GM04503 (cell line): ENCODE results near the gene GALNT15.
A peak's percentile ranks its signal among the peaks of the same experiment; 100 is the strongest.

Experiments used
- DNase-seq: peaks from one replicate; pipeline ENCODE4 v3.0.0-alpha.2; 2012; ENCODE audit warnings: low read depth

Gene GALNT15

GRCh38 chr3:16253601-16254000, 79.1 kb downstream of the GALNT15 start:
- no peak for DNase-seq

- DNase-seq, result no peak
These were observed 80.4 kb downstream of the GALNT15 start for GRCh38 chr3:16254916-16255315.

- no peak for DNase-seq
These were observed 80.8 kb downstream of the GALNT15 start for GRCh38 chr3:16255326-16255725.

GRCh38 chr3:16255726-16256125, 81.2 kb downstream of the GALNT15 start:
- DNase-seq, result no peak

DNA sequence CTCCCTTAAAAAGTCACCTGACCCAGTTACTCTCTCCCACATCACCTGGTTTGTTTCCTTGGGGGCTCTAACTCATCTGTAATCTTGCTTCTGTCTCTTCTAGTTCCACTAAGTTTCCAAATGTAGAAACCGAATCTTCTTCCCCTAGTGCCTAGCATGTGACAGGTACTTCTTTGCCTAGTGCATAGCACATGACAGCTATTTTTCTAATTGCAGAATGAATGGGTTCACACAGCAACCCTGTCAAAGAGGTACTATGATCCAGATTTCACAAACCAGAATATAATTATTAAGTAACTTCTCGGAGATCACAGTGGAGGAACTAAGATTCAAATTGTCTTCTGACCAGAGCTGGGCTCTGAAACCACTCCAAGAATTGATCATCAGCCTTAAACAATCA, 82.8 kb downstream of the GALNT15 start:
- DNase-seq, result no peak

DNA sequence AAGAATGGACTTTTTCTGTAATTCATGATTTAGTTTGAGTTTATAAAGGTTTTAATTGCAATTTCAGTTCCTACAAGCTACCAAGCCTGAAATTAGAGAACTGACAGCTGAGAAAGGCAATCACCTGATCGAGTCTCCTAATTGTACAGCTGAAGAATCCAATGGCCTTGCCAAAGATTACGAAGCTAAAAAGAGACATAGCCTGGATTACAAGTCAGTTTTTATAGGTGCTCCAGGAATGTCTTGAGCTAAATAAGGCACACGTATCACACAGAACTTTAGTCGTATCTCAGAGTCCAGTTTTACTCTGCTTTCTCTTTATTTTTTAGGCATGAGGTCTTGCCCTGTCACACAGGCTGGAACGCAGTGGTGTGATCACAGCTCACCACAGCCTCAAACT, 83.7 kb downstream of the GALNT15 start:
- DNase-seq, result no peak

DNA sequence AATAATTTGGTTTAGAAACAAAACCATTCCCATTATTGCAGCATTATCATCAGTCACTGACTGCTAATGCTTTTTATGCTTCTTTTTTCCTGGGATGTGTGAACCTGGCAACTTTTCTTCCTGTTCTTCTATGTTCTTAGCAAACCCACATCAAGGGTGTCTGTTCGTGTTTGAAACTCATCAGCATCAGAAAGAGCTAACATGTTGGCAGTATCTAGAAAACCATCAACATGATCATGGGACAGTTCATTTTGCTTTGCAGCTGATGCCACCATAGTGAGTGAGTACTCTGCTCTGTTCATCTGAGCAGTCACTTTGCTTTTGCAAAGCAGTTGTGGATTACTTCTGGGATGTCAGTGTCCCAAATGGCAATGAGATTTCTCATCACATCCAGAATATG, 84.4 kb downstream of the GALNT15 start:
- DNase-seq, result no peak

DNA sequence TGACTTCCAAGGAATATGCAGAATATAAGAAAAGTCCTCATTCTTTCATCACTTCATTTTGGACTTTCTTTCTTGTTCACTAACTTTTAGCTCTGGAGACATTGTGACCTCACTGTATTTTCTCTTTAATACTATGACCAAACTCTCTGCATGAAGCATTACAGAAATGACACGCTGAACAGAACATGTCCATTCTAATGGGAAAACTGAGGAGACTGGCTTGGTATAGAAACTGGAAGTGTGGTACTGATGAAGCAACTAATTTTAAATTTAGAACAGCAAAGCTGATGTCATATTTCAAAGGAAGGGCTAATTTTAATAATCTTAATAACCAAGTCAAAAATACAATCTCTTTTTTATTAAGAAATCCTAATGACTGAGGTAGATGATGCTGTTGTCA, 85.6 kb downstream of the GALNT15 start:
- DNase-seq, result no peak

DNA sequence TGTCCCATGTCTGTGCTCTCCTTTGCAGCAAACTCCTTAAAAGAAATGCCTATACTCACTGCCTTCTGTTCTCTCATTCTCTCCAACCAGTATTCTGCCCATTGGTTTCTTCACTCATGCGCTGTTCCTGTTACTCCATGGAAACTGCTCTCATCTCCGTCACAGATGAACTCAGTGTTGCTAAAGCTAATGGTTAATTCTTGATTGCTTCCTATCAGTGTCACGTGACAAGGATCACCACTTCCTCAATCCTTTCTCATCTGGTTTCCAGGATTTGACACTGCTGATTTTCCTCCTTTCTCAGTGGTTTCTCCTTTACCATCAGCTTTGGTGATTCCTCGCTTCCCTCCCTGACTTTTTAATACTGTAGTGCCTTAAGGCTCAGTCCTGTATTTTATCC, 87.7 kb downstream of the GALNT15 start:
- DNase-seq, result no peak

DNA sequence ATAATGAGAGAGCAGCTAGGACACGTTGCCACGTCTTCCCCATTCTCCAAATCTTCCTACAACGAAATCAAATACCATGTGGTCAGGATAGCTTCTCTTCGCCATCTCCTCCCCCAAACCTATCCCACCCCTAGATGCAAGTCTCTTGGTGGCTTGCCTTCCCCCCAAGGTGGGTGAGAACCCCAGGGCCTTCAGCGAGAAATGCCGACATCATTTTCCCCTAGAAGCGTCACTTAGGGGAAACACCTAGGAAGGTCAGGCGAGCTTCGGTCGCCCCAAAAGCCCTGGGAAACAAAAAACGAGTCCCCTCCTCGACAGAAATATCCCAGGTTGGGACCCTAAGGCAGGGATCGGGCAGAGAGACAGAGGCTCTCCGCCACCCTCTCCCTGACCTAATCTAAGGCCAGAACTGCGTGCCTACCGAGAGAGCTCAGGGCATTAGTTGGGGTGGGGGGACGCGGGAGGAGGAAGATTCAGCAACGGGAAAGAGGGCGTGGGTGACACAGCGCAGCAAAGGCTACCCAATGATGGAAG, 89.8 kb downstream of the GALNT15 start:
- no peak for DNase-seq

- peak; percentile 96 for DNase-seq
These were observed 90.4 kb downstream of the GALNT15 start, which contains the start of the genes DPH3 and OXNAD1 for GRCh38 chr3:16264708-16265454. DPH3 (minus strand) TSS chr3:16264943; CDS start chr3:16264876, 67 bp downstream. OXNAD1 (plus strand) TSS chr3:16265212; CDS start chr3:16270953, 5,741 bp downstream.

GRCh38 chr3:16265455-16265786, 90.9 kb downstream of the GALNT15 start:
- no peak for DNase-seq

- DNase-seq, result no peak
These were observed 92.2 kb downstream of the GALNT15 start for GRCh38 chr3:16266714-16267113.

- DNase-seq, result no peak
These were observed 96.4 kb downstream of the GALNT15 start for GRCh38 chr3:16270855-16271254.

DNA sequence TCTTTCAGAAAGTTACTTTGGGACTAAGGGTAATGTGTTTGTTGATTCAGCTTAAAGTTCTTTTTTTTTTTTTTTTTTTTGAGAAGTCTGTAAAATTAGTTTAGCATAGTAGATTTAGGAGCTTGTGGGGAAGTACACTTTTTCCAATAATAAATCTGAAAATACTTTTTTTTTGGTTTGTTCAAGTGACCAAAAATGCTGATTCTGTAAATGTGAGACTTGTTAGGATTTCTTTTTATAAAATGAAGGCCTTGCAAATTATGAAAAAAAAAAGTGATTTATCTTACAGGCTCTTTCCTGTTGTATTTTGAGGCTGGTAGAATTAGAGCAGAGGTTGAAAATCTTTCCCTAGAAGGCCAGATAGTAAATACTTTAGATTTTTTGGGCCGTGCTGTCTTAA, 98.1 kb downstream of the GALNT15 start:
- no peak for DNase-seq

- no peak for DNase-seq
These were observed 99.4 kb downstream of the GALNT15 start for GRCh38 chr3:16273867-16274266.

- DNase-seq, result no peak
These were observed 103.0 kb downstream of the GALNT15 start for GRCh38 chr3:16277471-16277870.

DNA sequence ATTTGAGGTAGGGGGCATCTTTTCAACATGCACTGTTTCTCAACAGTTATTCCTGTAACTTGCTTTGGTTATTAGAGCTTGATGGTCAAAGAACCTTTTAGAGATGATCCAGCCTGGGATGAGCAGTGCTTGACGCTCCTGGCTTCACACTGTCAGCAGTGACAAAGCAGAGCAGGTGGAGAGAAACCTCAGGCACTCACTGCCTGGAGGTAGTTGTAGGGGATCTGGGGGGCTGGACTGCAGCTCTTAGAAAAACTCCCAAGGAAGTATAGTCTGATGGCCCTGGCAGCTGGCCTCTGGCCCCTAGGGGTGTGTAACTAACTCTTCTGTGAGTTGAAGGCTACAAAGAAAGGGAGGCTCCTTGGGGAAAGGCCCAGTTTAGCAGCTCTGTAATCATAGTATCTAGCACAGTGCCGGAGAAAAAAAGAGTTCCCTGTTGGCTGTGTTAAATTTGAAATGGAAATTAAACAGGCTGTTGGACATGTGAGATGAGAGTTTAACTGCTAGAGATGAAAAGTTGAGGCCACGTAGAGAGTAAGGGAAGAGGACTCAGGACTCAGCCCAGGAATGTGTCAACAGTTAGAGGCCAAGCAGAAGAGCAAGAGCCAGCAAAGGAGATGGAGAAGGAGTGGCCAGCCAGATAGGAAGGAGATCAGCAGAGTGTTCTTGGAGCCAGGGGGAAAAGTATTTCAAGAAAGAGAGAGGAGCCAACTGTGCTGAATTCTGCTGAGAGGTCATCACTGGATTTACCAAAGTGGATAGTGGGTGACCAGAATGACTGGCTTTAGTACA, 104.7 kb downstream of the GALNT15 start:
- no peak for DNase-seq

DNA sequence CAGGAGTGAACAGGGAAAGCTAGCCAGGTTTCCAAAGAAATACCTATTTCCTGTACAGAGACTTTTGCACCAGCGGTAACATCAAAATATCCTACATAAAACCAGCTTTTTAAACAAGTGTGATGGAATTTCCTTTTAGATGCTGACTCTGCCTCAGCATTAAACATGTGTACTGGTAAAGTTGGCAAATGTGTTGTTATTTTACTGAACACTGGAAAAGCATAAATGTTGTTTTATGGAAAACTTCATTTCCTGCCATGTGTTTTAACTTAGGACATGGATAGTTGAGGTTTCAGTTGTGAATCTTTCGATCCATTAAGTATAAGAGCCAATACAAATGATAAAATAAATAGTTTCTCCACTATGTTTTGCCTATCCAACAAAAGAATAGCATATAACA, 106.2 kb downstream of the GALNT15 start:
- no peak for DNase-seq
